ENCODE results near the gene SMYD1. TPM values are rescaled to one million over a fixed set of nuclear protein-coding genes. Genes with fewer than 3 reads are reported as not detected.

Gene SMYD1
- total and polyA plus RNA-seq, 8 donors = 0.12 to 25.4 (median 10.5) TPM

- TF ChIP-seq EP300 (IDR thresholded peaks at IDR 0.05) = no peak
- TF ChIP-seq POLR2AphosphoS5 (IDR thresholded peaks at IDR 0.05) = no peak
- TF ChIP-seq, protein P1, sequence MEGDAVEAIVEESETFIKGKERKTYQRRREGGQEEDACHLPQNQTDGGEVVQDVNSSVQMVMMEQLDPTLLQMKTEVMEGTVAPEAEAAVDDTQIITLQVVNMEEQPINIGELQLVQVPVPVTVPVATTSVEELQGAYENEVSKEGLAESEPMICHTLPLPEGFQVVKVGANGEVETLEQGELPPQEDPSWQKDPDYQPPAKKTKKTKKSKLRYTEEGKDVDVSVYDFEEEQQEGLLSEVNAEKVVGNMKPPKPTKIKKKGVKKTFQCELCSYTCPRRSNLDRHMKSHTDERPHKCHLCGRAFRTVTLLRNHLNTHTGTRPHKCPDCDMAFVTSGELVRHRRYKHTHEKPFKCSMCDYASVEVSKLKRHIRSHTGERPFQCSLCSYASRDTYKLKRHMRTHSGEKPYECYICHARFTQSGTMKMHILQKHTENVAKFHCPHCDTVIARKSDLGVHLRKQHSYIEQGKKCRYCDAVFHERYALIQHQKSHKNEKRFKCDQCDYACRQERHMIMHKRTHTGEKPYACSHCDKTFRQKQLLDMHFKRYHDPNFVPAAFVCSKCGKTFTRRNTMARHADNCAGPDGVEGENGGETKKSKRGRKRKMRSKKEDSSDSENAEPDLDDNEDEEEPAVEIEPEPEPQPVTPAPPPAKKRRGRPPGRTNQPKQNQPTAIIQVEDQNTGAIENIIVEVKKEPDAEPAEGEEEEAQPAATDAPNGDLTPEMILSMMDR (IDR thresholded peaks at IDR 0.05) = no peak
- no peak for TF ChIP-seq POLR2A (IDR thresholded peaks at IDR 0.05)
- no peaks in the 10 kb centered on the region for H3K27me3 ChIP-seq
- H3K4me1 ChIP-seq = no peaks in the 10 kb centered on the region
- H3K4me3 ChIP-seq = no peak overlapping the region
- H3K27ac ChIP-seq = no peak overlapping the region
- H3K36me3 ChIP-seq = no peaks in the 10 kb centered on the region
- no peaks in the 10 kb centered on the region for H3K9me3 ChIP-seq
- DNase-seq = no peak
- intact Hi-C loops (cut with DNase I; ENCODE audit: low total_unique reads) = no loop called here
Observed at GRCh38 chr2:88092773-88093172, 25.1 kb downstream of the SMYD1 start.

- Histone ChIP-seq H3K9me3 (no peaks in the 10 kb centered on the region), H3K4me3 (no peak overlapping the region), H3K27me3 (no peaks in the 10 kb centered on the region), H3K4me1 (no peaks in the 10 kb centered on the region), H3K27ac (no peak overlapping the region), H3K36me3 (no peaks in the 10 kb centered on the region)
- DNase-seq = no peak
- TF ChIP-seq EP300 (IDR thresholded peaks at IDR 0.05) = no peak
- no peak for TF ChIP-seq POLR2A (IDR thresholded peaks at IDR 0.05)
- TF ChIP-seq, protein P1 (IDR thresholded peaks at IDR 0.05) = no peak
- TF ChIP-seq POLR2AphosphoS5 (IDR thresholded peaks at IDR 0.05) = no peak
- intact Hi-C loops (cut with DNase I; ENCODE audit: low total_unique reads) = no loop called here
- WGBS, 5 donors = 64 to 80% (median 75%) methylated on average over 3 of the region's 3 CpGs
Observed at GRCh38 chr2:88095022-88095421, 27.4 kb downstream of the SMYD1 start.

DNA sequence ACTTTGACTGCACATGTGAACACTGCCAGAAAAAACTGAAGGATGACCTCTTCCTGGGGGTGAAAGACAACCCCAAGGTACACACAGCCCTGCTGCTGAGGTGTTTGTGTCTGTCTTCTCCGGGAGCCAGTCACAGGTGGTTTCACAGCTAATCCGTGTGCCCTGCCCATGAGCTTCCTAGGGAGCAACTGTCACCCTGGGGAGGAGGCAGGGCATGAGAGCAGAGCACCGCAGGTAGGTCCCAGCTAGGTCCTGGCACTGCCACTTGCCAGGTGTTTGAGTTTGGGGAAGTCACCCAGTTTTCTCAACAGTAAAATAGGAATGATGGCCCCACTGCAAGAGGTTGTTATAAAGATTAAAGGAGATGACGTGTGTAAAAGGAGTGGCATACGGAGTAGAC lies 29.1 kb downstream of the SMYD1 start:
- 78 to 84% (median 79%) methylated on average over 5 of the region's 5 CpGs for WGBS, 5 donors
- intact Hi-C loops (cut with DNase I; ENCODE audit: low total_unique reads) = no loop called here
- H3K27ac ChIP-seq = no peak overlapping the region
- no peaks in the 10 kb centered on the region for H3K4me1 ChIP-seq
- no peaks in the 10 kb centered on the region for H3K27me3 ChIP-seq
- H3K4me3 ChIP-seq = no peak overlapping the region
- no peaks in the 10 kb centered on the region for H3K36me3 ChIP-seq
- DNase-seq = no peak
- TF ChIP-seq, protein P1 (IDR thresholded peaks at IDR 0.05) = no peak
- no peak for TF ChIP-seq POLR2A (IDR thresholded peaks at IDR 0.05)
- TF ChIP-seq POLR2AphosphoS5 (IDR thresholded peaks at IDR 0.05) = no peak
- no peak for TF ChIP-seq EP300 (IDR thresholded peaks at IDR 0.05)
- no peaks in the 10 kb centered on the region for H3K9me3 ChIP-seq

- TF ChIP-seq POLR2AphosphoS5 (IDR thresholded peaks at IDR 0.05) (no peak), POLR2A (IDR thresholded peaks at IDR 0.05) (no peak), EP300 (IDR thresholded peaks at IDR 0.05) (no peak)
- TF ChIP-seq, protein P1 (IDR thresholded peaks at IDR 0.05) = no peak
- H3K27ac ChIP-seq = no peak overlapping the region
- no peaks in the 10 kb centered on the region for H3K9me3 ChIP-seq
- intact Hi-C loops (cut with DNase I; ENCODE audit: low total_unique reads) = no loop called here
- no peaks in the 10 kb centered on the region for H3K36me3 ChIP-seq
- 59 to 75% (median 69%) methylated on average over 3 of the region's 3 CpGs for WGBS, 5 donors
- no peak overlapping the region for H3K4me3 ChIP-seq
- no peaks in the 10 kb centered on the region for H3K27me3 ChIP-seq
- no peak for DNase-seq
- no peaks in the 10 kb centered on the region for H3K4me1 ChIP-seq
Observed at GRCh38 chr2:88097192-88097591, 29.6 kb downstream of the SMYD1 start.

Measured in stomach (tissue), 9 donors.